GM12892 (cell line): ENCODE results near the gene CNOT4.
A peak's percentile ranks its signal among the peaks of the same experiment; 100 is the strongest.

Source experiments
- DNase-seq: peaks from one replicate; pipeline ENCODE4 v3.0.0; 2011; ENCODE audit not compliant: insufficient read length
- FAIRE-seq: peaks from 2 replicates; lab custom pipeline; 2011; peaks lifted over from hg19 to GRCh38; lab: Jason Lieb, UNC
- POLR2A ChIP-seq: IDR thresholded peaks from 2 replicates; pipeline ENCODE4 v1.6.1; 2011; ENCODE audit warnings: low read depth, low read length, control low read depth
- POLR2AphosphoS5 ChIP-seq: IDR thresholded peaks from 2 replicates; pipeline ENCODE4 v1.6.1; 2011; ENCODE audit warnings: low read depth, low read length, control low read depth
- TAF1 ChIP-seq: IDR thresholded peaks from 2 replicates; pipeline ENCODE4 v1.6.1; 2011; ENCODE audit warnings: low read depth, mild to moderate bottlenecking, control low read depth, low read length, borderline replicate concordance

CNOT4 gene

GRCh38 chr7:135537905-135538304 lies 28.0 kb upstream of the CNOT4 start:
- DNase-seq (no peak), FAIRE-seq (no peak)
- TF ChIP-seq POLR2A, result no peak

GRCh38 chr7:135537453-135537852 lies 27.6 kb upstream of the CNOT4 start:
- no peak for TF ChIP-seq POLR2AphosphoS5
- no peak for TF ChIP-seq TAF1
- TF ChIP-seq POLR2A, result no peak
- FAIRE-seq (no peak), DNase-seq (no peak)

GRCh38 chr7:135536150-135536549 lies 26.2 kb upstream of the CNOT4 start:
- no peak for DNase-seq
- no peak for FAIRE-seq

GRCh38 chr7:135527025-135527424 lies 17.1 kb upstream of the CNOT4 start:
- no peak for FAIRE-seq
- DNase-seq, result no peak
- no peak for TF ChIP-seq POLR2AphosphoS5
- TF ChIP-seq TAF1, result no peak
- TF ChIP-seq POLR2A, result no peak

More at GRCh38 chr7:135536150-135536549, 26.2 kb upstream of the CNOT4 start:
- TF ChIP-seq TAF1 (no peak), POLR2A (no peak), POLR2AphosphoS5 (no peak)

GRCh38 chr7:135525426-135525825 lies 15.5 kb upstream of the CNOT4 start:
- TF ChIP-seq POLR2AphosphoS5 (no peak), TAF1 (no peak), POLR2A (no peak)
- no peak for DNase-seq
- no peak for FAIRE-seq

- TF ChIP-seq POLR2AphosphoS5, result no peak
- TF ChIP-seq POLR2A, result no peak
- no peak for TF ChIP-seq TAF1
- DNase-seq, result no peak
- no peak for FAIRE-seq
These were observed 13.2 kb upstream of the CNOT4 start for GRCh38 chr7:135523146-135523545.

- no peak for DNase-seq
- TF ChIP-seq POLR2A (no peak), TAF1 (no peak), POLR2AphosphoS5 (no peak)
- FAIRE-seq, result no peak
These were observed 12.6 kb upstream of the CNOT4 start for GRCh38 chr7:135522509-135522908.

- FAIRE-seq, result no peak
- no peak for DNase-seq
- TF ChIP-seq POLR2AphosphoS5 (no peak), POLR2A (no peak), TAF1 (no peak)
These were observed 10.0 kb upstream of the CNOT4 start for GRCh38 chr7:135519871-135520270.

GRCh38 chr7:135519233-135519688 lies 9.4 kb upstream of the CNOT4 start:
- no peak for DNase-seq
- TF ChIP-seq TAF1 (no peak), POLR2AphosphoS5 (no peak), POLR2A (no peak)
- no peak for FAIRE-seq

- DNase-seq (no peak), FAIRE-seq (no peak)
- TF ChIP-seq TAF1, result no peak
- no peak for TF ChIP-seq POLR2A
- no peak for TF ChIP-seq POLR2AphosphoS5
These were observed 8.8 kb upstream of the CNOT4 start for GRCh38 chr7:135518748-135519147.

- no peak for FAIRE-seq
These were observed 7.2 kb upstream of the CNOT4 start for GRCh38 chr7:135517060-135517459.

GRCh38 chr7:135514856-135515255 lies 5.0 kb upstream of the CNOT4 start:
- TF ChIP-seq TAF1, result no peak
- TF ChIP-seq POLR2A, result no peak
- TF ChIP-seq POLR2AphosphoS5, result no peak
- DNase-seq, result no peak
- no peak for FAIRE-seq

More at GRCh38 chr7:135517060-135517459, 7.2 kb upstream of the CNOT4 start:
- DNase-seq, result no peak
- TF ChIP-seq TAF1, result no peak

GRCh38 chr7:135512135-135512887 lies 2.4 kb upstream of the CNOT4 start:
- FAIRE-seq (no peak), DNase-seq (no peak)
- TF ChIP-seq POLR2AphosphoS5, result no peak
- TF ChIP-seq POLR2A, result no peak
- TF ChIP-seq TAF1, result no peak

GRCh38 chr7:135510592-135511183 lies 786 bp upstream of the CNOT4 start:
- peak; percentile 27 for FAIRE-seq
- TF ChIP-seq TAF1 (no peak), POLR2AphosphoS5 (no peak), POLR2A (no peak)
- DNase-seq, result no peak
